Central memory CD8-positive, alpha-beta T cell (primary cell): ENCODE measurements around the gene FRMD3.

Source experiments
- ATAC-seq: fragments of 150-1000 bp; cut with Tn5 transposase; replicated peaks from 2 replicates; pipeline ENCODE4 v1.10.0; 2022; ENCODE audit warnings: mild to moderate bottlenecking, moderate FRiP score, moderate number of reproducible peaks; ENCODE audit not compliant: poor library complexity, severe bottlenecking; ENCODE audit errors: extremely low read depth
- DNase-seq, 2 donors: peaks; one replicate each; pipeline ENCODE4 v3.0.0; 2021; ENCODE audit warnings: low spot score in 2 of 2
- H3K27ac Mint-ChIP-seq: one replicate; pipeline ENCODE4 v1.8.0; 2022; ENCODE audit warnings: low read depth, mild to moderate bottlenecking, moderate library complexity, mixed read lengths
- H3K27me3 Mint-ChIP-seq: one replicate; pipeline ENCODE4 v1.8.0; 2022; ENCODE audit warnings: mixed read lengths
- H3K36me3 Mint-ChIP-seq: one replicate; pipeline ENCODE4 v1.8.0; 2022; ENCODE audit warnings: mild to moderate bottlenecking, moderate library complexity, mixed read lengths; ENCODE audit not compliant: insufficient read depth
- H3K4me1 Mint-ChIP-seq: one replicate; pipeline ENCODE4 v1.8.0; 2022; ENCODE audit warnings: mixed read lengths
- H3K4me3 Mint-ChIP-seq: one replicate; pipeline ENCODE4 v1.8.0; 2022; ENCODE audit warnings: mild to moderate bottlenecking, moderate library complexity, mixed read lengths
- H3K9me3 Mint-ChIP-seq: one replicate; pipeline ENCODE4 v1.8.0; 2022; ENCODE audit warnings: mixed read lengths

The FRMD3 gene

GRCh38 chr9:83422527-83422926 is 115.7 kb downstream of the FRMD3 start:
- no peak for ATAC-seq
- H3K4me1 Mint-ChIP-seq, result no peaks in the 10 kb centered on the region
- H3K36me3 Mint-ChIP-seq, result no peaks in the 10 kb centered on the region

GRCh38 chr9:83420486-83420885 is 117.7 kb downstream of the FRMD3 start:
- peaks cover 4% of the 10 kb centered on the region for H3K9me3 Mint-ChIP-seq
- no peak overlapping the region for H3K4me3 Mint-ChIP-seq
- H3K27me3 Mint-ChIP-seq, result no peaks in the 10 kb centered on the region
- H3K36me3 Mint-ChIP-seq, result no peaks in the 10 kb centered on the region
- DNase-seq (no peak), ATAC-seq (no peak)
- no peak overlapping the region for H3K27ac Mint-ChIP-seq
- H3K4me1 Mint-ChIP-seq, result no peaks in the 10 kb centered on the region

More at GRCh38 chr9:83422527-83422926, 115.7 kb downstream of the FRMD3 start:
- no peak for DNase-seq
- Mint-ChIP-seq H3K9me3 (no peaks in the 10 kb centered on the region), H3K27me3 (no peaks in the 10 kb centered on the region), H3K4me3 (no peak overlapping the region), H3K27ac (no peak overlapping the region)

GRCh38 chr9:83419961-83420360 is 118.2 kb downstream of the FRMD3 start:
- H3K27me3 Mint-ChIP-seq, result no peaks in the 10 kb centered on the region
- no peak overlapping the region for H3K27ac Mint-ChIP-seq
- H3K4me1 Mint-ChIP-seq, result no peaks in the 10 kb centered on the region
- H3K4me3 Mint-ChIP-seq, result no peak overlapping the region
- peaks cover 4% of the 10 kb centered on the region for H3K9me3 Mint-ChIP-seq
- no peaks in the 10 kb centered on the region for H3K36me3 Mint-ChIP-seq
- ATAC-seq (no peak), DNase-seq (no peak)

GRCh38 chr9:83418283-83418682 is 119.9 kb downstream of the FRMD3 start:
- Mint-ChIP-seq H3K36me3 (peaks cover 2% of the 10 kb centered on the region), H3K4me3 (no peak overlapping the region), H3K9me3 (peaks cover 4% of the 10 kb centered on the region), H3K27ac (no peak overlapping the region), H3K27me3 (no peaks in the 10 kb centered on the region), H3K4me1 (no peaks in the 10 kb centered on the region)
- no peak for ATAC-seq
- no peak for DNase-seq

- no peak overlapping the region for H3K27ac Mint-ChIP-seq
- peaks cover 17% of the 10 kb centered on the region for H3K9me3 Mint-ChIP-seq
- DNase-seq (no peak), ATAC-seq (no peak)
- peaks cover 2% of the 10 kb centered on the region for H3K36me3 Mint-ChIP-seq
- no peak overlapping the region for H3K4me3 Mint-ChIP-seq
- no peaks in the 10 kb centered on the region for H3K4me1 Mint-ChIP-seq
- H3K27me3 Mint-ChIP-seq, result peaks cover 21% of the 10 kb centered on the region
Observed at GRCh38 chr9:83413367-83413766, 124.8 kb downstream of the FRMD3 start.

GRCh38 chr9:83410701-83411100 is 127.5 kb downstream of the FRMD3 start:
- Mint-ChIP-seq H3K27me3 (peaks cover 33% of the 10 kb centered on the region), H3K4me1 (no peaks in the 10 kb centered on the region), H3K27ac (no peak overlapping the region), H3K4me3 (no peak overlapping the region), H3K36me3 (peaks cover 2% of the 10 kb centered on the region), H3K9me3 (peaks cover 18% of the 10 kb centered on the region)
- ATAC-seq (no peak), DNase-seq (no peak)

GRCh38 chr9:83406921-83407320 is 131.3 kb downstream of the FRMD3 start:
- H3K27ac Mint-ChIP-seq, result no peak overlapping the region
- DNase-seq (no peak), ATAC-seq (no peak)

GRCh38 chr9:83405759-83406158 is 132.4 kb downstream of the FRMD3 start:
- H3K4me3 Mint-ChIP-seq, result no peak overlapping the region
- ATAC-seq, result no peak
- H3K27ac Mint-ChIP-seq, result no peak overlapping the region
- no peak for DNase-seq
- H3K9me3 Mint-ChIP-seq, result peaks cover 18% of the 10 kb centered on the region
- no peaks in the 10 kb centered on the region for H3K4me1 Mint-ChIP-seq
- H3K36me3 Mint-ChIP-seq, result no peaks in the 10 kb centered on the region
- H3K27me3 Mint-ChIP-seq, result peaks cover 31% of the 10 kb centered on the region

More at GRCh38 chr9:83406921-83407320, 131.3 kb downstream of the FRMD3 start:
- no peaks in the 10 kb centered on the region for H3K4me1 Mint-ChIP-seq
- no peaks in the 10 kb centered on the region for H3K36me3 Mint-ChIP-seq
- H3K4me3 Mint-ChIP-seq, result no peak overlapping the region
- H3K9me3 Mint-ChIP-seq, result peaks cover 18% of the 10 kb centered on the region
- H3K27me3 Mint-ChIP-seq, result peaks cover 33% of the 10 kb centered on the region

- ATAC-seq (no peak), DNase-seq (no peak)
- H3K36me3 Mint-ChIP-seq, result no peaks in the 10 kb centered on the region
- no peak overlapping the region for H3K4me3 Mint-ChIP-seq
- peaks cover 12% of the 10 kb centered on the region for H3K27me3 Mint-ChIP-seq
- H3K27ac Mint-ChIP-seq, result no peak overlapping the region
- H3K4me1 Mint-ChIP-seq, result no peaks in the 10 kb centered on the region
- peaks cover 8% of the 10 kb centered on the region for H3K9me3 Mint-ChIP-seq
Observed at GRCh38 chr9:83403527-83404238, 134.5 kb downstream of the FRMD3 start.

GRCh38 chr9:83401328-83401900 is 136.8 kb downstream of the FRMD3 start:
- no peak for ATAC-seq
- Mint-ChIP-seq H3K27ac (no peak overlapping the region), H3K27me3 (peaks cover 4% of the 10 kb centered on the region), H3K4me1 (no peaks in the 10 kb centered on the region), H3K4me3 (no peak overlapping the region), H3K36me3 (no peaks in the 10 kb centered on the region), H3K9me3 (no peaks in the 10 kb centered on the region)
- no peak for DNase-seq

- no peak overlapping the region for H3K4me3 Mint-ChIP-seq
- no peaks in the 10 kb centered on the region for H3K27me3 Mint-ChIP-seq
- H3K36me3 Mint-ChIP-seq, result no peaks in the 10 kb centered on the region
- ATAC-seq (no peak), DNase-seq (no peak)
- no peaks in the 10 kb centered on the region for H3K9me3 Mint-ChIP-seq
- H3K27ac Mint-ChIP-seq, result no peak overlapping the region
- no peaks in the 10 kb centered on the region for H3K4me1 Mint-ChIP-seq
Observed at GRCh38 chr9:83396813-83397212, 141.4 kb downstream of the FRMD3 start.

- DNase-seq, result no peak
- no peak for ATAC-seq
- Mint-ChIP-seq H3K4me1 (no peaks in the 10 kb centered on the region), H3K27ac (no peak overlapping the region), H3K27me3 (no peaks in the 10 kb centered on the region), H3K9me3 (no peaks in the 10 kb centered on the region), H3K36me3 (peaks cover 1% of the 10 kb centered on the region), H3K4me3 (no peak overlapping the region)
Observed at GRCh38 chr9:83396342-83396741, 141.9 kb downstream of the FRMD3 start.

GRCh38 chr9:83392228-83392627 is 146.0 kb downstream of the FRMD3 start:
- no peaks in the 10 kb centered on the region for H3K9me3 Mint-ChIP-seq
- no peak overlapping the region for H3K27ac Mint-ChIP-seq
- ATAC-seq, result no peak
- DNase-seq, result no peak
- peaks cover 2% of the 10 kb centered on the region for H3K36me3 Mint-ChIP-seq
- no peak overlapping the region for H3K4me3 Mint-ChIP-seq
- H3K4me1 Mint-ChIP-seq, result no peaks in the 10 kb centered on the region
- no peaks in the 10 kb centered on the region for H3K27me3 Mint-ChIP-seq
